Hematopoietic multipotent progenitor cell (in vitro differentiated cells): ENCODE results near the gene PTGR2. TPM values are rescaled to one million over a fixed set of nuclear protein-coding genes. Genes with fewer than 3 reads are reported as not detected.
"Not testable (repeated sequence)": the region's sequence is repeated elsewhere in the genome, so short reads cannot be mapped to it uniquely, and the experiment has no call there.

Source experiments
- DNase-seq, 3 donors: peaks; one replicate each; pipeline ENCODE4 v3.0.0-alpha.2; 2011 to 2015; ENCODE audit warnings: low read depth in 2 of 3, low spot score in 2 of 3
- total RNA-seq: library from RNA; depleted of rRNA; stranded (reverse); fragments of >200 nt; gene quantifications from one replicate; pipeline ENCODE4 v1.2.3, GENCODE V29; 2012

The PTGR2 gene
- total RNA-seq, 1 donor = 1.9 TPM

DNA sequence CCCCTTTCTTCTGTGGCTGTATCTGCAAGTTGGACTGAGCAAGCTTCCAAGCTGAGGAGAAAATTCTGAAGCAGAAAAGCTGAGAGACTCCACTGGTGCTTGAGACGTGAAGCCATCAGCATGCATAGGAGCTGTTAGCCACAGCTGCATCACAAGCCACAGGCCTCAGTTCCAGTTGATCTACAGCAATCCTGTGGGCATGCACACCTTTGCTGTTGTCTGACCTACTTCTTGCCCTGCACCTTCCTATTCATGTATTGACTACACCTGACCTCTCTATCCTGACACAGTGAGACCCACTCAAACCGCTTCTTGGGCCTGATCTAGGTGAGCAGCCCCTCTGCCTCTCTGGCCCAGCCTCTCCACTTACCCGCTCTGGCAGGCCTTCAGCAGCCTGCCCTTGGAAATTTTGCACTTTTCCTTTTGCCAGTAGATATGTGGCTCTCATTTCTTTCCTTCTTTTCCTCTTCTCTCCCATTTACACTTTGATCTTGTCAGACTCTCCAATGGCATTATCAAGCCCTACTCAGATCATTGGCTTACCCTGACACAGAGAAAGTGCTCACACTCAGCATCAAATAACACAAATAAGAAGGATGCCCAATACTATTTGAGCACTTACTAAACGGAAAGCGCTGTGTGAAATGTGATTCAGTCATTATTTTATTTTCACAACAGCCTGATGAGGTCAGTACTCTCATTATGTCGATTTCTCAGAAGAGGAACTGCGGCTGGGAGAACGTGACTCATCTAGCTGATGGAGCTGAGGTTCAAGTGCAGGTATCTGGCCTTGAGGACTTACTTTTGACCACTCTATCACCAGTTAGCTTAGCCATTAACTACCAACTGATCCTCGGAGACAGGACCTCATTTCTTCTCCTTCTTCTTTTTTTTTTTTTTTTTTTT lies 21.9 kb upstream of the PTGR2 start:
- DNase-seq = peak in 2 of 3 donors; percentile 41 to 71

GRCh38 chr14:73833034-73833433 lies 18.6 kb upstream of the PTGR2 start:
- DNase-seq = no peak

DNA sequence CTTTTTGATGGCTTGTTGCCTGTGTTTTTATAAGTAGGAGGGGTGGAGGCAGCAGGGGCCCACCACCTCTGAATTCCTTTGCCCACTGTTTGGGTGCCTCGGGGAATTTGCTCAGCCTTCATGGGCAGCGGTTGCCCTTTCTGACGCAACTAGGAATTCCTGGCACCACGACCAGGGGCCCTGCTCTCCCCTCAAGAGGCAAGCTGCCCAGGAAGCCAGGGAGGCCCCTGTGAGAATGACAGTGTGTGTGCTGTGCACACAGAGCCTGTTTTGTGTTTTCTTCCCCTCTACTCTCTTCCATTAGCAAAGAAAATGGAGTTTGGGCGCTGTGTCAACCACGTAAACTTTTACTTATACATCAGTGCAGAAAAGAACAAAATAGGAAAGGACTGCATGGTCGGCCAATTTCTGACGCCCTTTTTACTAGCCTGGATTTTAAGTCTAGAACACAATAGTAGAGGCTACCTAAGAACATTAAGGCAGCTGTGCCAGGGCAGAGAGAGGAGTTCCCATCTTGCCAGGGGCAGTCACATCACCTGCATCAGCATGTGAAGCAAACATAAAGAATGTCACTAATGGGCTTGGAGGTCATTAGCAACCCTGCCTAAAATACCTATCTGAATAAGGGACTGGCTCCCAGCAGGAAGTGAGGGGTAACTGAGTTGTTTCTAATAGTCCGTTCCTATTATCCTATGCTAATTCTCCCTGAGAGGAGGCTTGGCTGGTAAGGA lies 17.9 kb upstream of the PTGR2 start:
- DNase-seq = no peak

GRCh38 chr14:73834261-73834625 lies 17.4 kb upstream of the PTGR2 start:
- DNase-seq = no peak

DNA sequence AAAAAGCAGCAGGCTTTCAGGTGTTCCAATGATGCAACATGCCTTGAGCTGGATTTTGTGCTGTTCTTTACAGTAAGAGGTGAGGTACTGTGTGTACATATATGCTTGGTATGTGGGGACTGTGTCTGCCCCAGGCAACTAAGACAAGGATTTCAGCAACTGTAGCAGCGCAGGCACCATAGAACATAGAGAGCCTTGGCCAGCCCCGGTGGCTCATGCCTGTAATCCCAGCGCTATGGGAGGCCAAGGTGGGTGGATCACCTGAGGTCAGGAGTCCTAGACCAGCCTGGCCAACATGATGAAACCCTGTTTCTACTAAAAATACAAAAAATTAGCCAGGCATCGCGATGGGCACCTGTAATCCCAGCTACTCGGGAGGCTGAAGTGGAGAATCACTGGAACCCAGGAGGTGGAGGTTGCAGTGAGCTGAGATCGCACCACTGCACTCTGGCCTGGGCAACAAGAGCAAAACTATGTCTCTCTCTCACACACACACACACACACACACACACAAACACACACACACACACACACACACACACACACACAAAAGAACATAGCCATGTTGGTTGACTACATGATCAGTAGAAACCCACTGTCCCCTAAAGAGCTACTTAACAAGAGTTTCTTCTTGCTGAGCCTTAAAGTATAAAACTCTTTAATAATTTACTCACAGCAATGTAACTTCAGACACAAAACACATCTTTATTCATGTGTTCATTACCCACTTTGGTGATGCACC lies 13.2 kb upstream of the PTGR2 start:
- not testable (repeated sequence) for DNase-seq

GRCh38 chr14:73842201-73842600 lies 9.4 kb upstream of the PTGR2 start:
- DNase-seq = no peak

GRCh38 chr14:73842851-73843250 lies 8.8 kb upstream of the PTGR2 start:
- no peak for DNase-seq

GRCh38 chr14:73843296-73843695 lies 8.3 kb upstream of the PTGR2 start:
- no peak for DNase-seq

DNA sequence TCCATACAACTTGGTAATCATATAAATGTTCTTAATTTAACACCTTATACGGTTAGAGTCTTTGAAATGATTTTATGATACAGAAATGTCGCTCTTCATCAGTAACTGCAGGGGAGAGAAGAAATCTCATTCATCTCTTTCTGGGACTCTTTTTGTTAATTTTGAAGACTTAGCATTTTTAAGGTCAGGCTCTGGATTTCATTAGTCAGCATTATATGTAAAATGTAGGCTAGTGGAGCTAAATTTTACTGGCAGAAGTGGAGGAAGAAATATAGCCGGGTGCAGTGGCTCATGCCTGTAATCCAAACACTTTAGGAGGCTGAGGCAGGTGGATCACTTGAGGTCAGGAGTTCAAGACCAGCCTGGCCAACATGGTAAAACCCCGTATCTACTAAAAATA lies 4.7 kb upstream of the PTGR2 start:
- no peak for DNase-seq

DNA sequence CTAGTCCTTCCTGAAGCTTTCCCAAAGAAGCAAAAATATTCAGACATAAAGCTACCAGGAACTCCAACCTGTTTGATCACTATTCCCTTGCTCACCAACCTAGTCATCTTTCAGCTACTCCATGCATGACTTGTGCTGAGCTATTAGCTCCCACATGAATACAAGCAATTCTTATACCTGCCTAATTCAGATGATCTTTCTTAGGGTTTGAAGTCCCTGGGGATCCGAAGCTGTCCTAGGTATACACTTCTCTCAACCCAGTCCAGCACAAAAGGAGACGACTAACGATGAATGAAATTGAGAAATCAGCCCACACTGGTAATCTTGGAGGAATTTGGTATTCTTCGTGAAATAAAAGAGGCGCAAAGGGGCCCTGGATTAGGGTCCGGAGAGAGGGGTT lies 631 bp upstream of the PTGR2 start:
- peak in 1 of 3 donors; percentile 1 for DNase-seq

- DNase-seq = no peak
Measured at GRCh38 chr14:73859145-73859544, 7.5 kb downstream of the PTGR2 start.

DNA sequence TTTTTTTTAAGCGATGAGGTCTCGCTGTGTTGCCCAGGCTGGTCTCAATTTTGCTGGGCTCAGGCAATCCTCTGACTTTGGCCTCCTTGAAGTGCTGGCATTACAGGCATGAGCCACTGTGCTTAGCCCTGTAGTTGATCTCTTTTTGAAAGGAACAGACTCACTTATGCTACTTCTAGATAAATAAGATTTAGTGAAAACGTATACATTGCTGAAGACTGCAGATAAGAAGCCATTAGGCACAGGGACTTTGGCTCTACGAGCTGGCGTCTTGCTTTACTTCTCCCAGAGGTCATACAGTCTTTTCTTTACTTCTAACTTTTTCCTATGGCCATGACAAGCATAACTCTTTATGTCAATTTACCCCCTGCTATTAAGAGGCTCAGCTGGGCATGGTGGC lies 9.4 kb downstream of the PTGR2 start:
- peak in 1 of 3 donors; percentile 1 for DNase-seq

GRCh38 chr14:73862480-73862879 lies 10.8 kb downstream of the PTGR2 start:
- DNase-seq = no peak

GRCh38 chr14:73863209-73863608 lies 11.6 kb downstream of the PTGR2 start:
- no peak for DNase-seq

DNA sequence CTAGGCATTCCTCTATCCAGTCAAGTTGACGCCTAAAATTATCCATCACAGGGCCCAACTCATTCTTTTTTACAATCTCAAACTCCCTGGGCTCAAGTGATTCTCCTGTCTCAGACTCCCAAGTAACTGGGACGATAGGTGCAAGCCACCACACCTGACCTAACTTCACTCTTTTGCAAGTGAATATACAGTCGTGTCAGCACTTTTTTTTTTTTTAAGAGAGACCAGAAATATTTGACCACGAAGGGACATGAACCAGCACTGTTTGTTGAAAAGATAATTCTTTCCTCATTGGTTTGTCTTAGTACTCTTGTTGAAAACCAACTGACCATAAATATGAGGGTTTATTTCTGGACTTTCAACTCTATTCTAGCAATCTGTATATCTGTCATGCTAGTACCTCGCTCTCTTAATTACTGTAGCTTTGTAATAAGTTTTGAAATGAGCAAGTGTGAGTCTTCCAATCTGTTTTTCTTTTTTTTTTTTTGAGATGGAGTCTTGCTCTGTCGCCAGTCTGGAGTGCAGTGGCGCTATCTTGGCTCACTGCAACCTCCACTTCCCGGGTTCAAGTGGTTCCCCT lies 14.0 kb downstream of the PTGR2 start:
- no peak for DNase-seq

GRCh38 chr14:73869754-73870153 lies 18.1 kb downstream of the PTGR2 start:
- not testable (repeated sequence) for DNase-seq

GRCh38 chr14:73870525-73871235 lies 19.0 kb downstream of the PTGR2 start:
- no peak for DNase-seq

DNA sequence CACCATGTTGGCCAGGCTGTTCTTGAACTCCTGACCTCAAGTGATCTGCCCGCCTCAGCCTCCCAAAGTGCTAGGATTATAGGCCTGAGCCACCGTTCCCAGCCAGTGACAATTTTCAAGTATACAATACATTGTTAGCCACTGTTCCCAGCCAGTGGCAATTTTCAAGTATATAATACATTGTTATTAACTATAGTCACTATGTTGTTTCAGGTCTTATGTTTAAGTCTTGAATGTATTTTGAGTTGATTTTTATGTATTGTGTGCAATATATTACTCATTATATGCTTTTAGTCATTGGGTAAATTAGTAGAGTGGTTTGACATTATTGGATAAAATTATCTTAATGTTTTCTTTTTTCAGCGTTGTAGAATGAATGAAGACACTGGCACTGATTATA lies 22.0 kb downstream of the PTGR2 start:
- DNase-seq = no peak

- no peak for DNase-seq
Measured at GRCh38 chr14:73877790-73878189, 26.2 kb downstream of the PTGR2 start.

GRCh38 chr14:73878436-73878835 lies 26.8 kb downstream of the PTGR2 start:
- no peak for DNase-seq
